ENCODE data around the gene CPSF3.

CPSF3 gene

GRCh38 chr2:9380702-9381628 lies 42.5 kb upstream of the CPSF3 start:
- Histone ChIP-seq H3K9me3 (ENCODE audit: control insufficient read depth, insufficient read depth, low read depth, low read length) (no peaks in the 10 kb centered on the region), H3K4me3 (ENCODE audit: low read depth, low read length) (no peak overlapping the region), H3K4me1 (ENCODE audit: control insufficient read depth, insufficient read depth, low read length) (peaks cover 2% of the 10 kb centered on the region), H3K27ac (ENCODE audit: extremely low read depth, low read depth, low read length) (no peak overlapping the region; the same call in 1 of the 2 replicates), H3K36me3 (ENCODE audit: control insufficient read depth in 2 of 2, insufficient read depth in 1 of 2, low read length in 2 of 2) (peaks cover 0 to 56% of the 10 kb centered on the region in 2 experiments; a peak in 2 of 3 replicates)
- CTCF ChIA-PET = interaction anchor here (0.5 to 0.9 kb wide), 3 partner anchors 9 to 496 kb away, joined by 3 read pairs; no protein-coding TSS in a partner anchor
- TF ChIP-seq ZBTB17 (tag by site-specific recombination; IDR thresholded peaks at IDR 0.05) = peak; percentile 18; the same call in 1 of the 2 replicates
- no peak for TF ChIP-seq ZNF670 (tag by site-specific recombination; IDR thresholded peaks at IDR 0.05; ENCODE audit: low read depth)
- TF ChIP-seq PBX3 (CRISPR knock-in tag; IDR thresholded peaks at IDR 0.05) = no peak
- TF ChIP-seq GLIS1 (tag by site-specific recombination; IDR thresholded peaks at IDR 0.05) = peak; percentile 59; the same call in 1 of the 2 replicates
- POLR2A ChIA-PET = no interaction called here

GRCh38 chr2:9382604-9383235 lies 40.7 kb upstream of the CPSF3 start:
- Histone ChIP-seq H3K9me3 (ENCODE audit: control insufficient read depth, insufficient read depth, low read depth, low read length) (no peaks in the 10 kb centered on the region), H3K36me3 (ENCODE audit: control insufficient read depth in 2 of 2, insufficient read depth in 1 of 2, low read length in 2 of 2) (peaks cover 0 to 55% of the 10 kb centered on the region in 2 experiments; a peak in 2 of 3 replicates), H3K27ac (ENCODE audit: extremely low read depth, low read depth, low read length) (no peak overlapping the region), H3K4me1 (ENCODE audit: control insufficient read depth, insufficient read depth, low read length) (peaks cover 2% of the 10 kb centered on the region), H3K4me3 (ENCODE audit: low read depth, low read length) (no peak overlapping the region)
- CTCF ChIA-PET = interaction anchor here (0.6 kb wide), 1 partner anchor 18 kb away, joined by 3 read pairs; no protein-coding TSS in a partner anchor
- POLR2A ChIA-PET = interaction anchor here (0.6 kb wide), 1 partner anchor 514 kb away, joined by 6 read pairs; no protein-coding TSS in a partner anchor
- no peak for TF ChIP-seq YY1 (tag by site-specific recombination; IDR thresholded peaks at IDR 0.05)
- no peak for TF ChIP-seq ZNF416 (tag by site-specific recombination; IDR thresholded peaks at IDR 0.05)
- TF ChIP-seq ZSCAN5A (tag by site-specific recombination; IDR thresholded peaks at IDR 0.05) = no peak
- TF ChIP-seq ZSCAN16 (tag by site-specific recombination; IDR thresholded peaks at IDR 0.05) = no peak
- no peak for TF ChIP-seq SP2 (tag by site-specific recombination; IDR thresholded peaks at IDR 0.05)
- no peak for TF ChIP-seq OVOL3 (tag by site-specific recombination; IDR thresholded peaks at IDR 0.05)
- no peak for TF ChIP-seq ZNF280C (tag by site-specific recombination; IDR thresholded peaks at IDR 0.05)
- TF ChIP-seq ZNF2 (tag by site-specific recombination; IDR thresholded peaks at IDR 0.05) = no peak
- TF ChIP-seq REST (tag by site-specific recombination; IDR thresholded peaks at IDR 0.05) = no peak
- TF ChIP-seq ZSCAN4 (tag by site-specific recombination; IDR thresholded peaks at IDR 0.05) = no peak
- TF ChIP-seq SP7 (tag by site-specific recombination; IDR thresholded peaks at IDR 0.05) = no peak
- TF ChIP-seq SETDB1 (IDR thresholded peaks at IDR 0.05; ENCODE audit: insufficient read length, low read length) = no peak
- no peak for TF ChIP-seq ZBTB49 (tag by site-specific recombination; IDR thresholded peaks at IDR 0.05; ENCODE audit: low read depth)
- no peak for TF ChIP-seq ZNF26 (tag by site-specific recombination; IDR thresholded peaks at IDR 0.05)
